Smooth muscle cell (in vitro differentiated cells): Measurements from ENCODE around the gene RBM45. TPM values are rescaled to one million over a fixed set of nuclear protein-coding genes. Genes with fewer than 3 reads are reported as not detected.

Experiments
- DNase-seq: peaks from one replicate; lab custom pipeline; 2025; ENCODE audit not compliant: unreplicated experiment; lab: John Stamatoyannopoulos, UW
- H2AFZ ChIP-seq: fragments of 200-600 bp; sonication (generic); 2 replicates; pipeline ENCODE4 v1.6.0; 2016; ENCODE audit warnings: antibody characterized with exemption, low read depth, mild to moderate bottlenecking
- H3F3A ChIP-seq: fragments of 200-600 bp; sonication (generic); 2 replicates; pipeline ENCODE4 v1.6.0; 2017; ENCODE audit warnings: antibody characterized with exemption, low read depth
- H3K27ac ChIP-seq: fragments of 200-600 bp; sonication (generic); 2 replicates; pipeline ENCODE4 v1.5.1; 2016; ENCODE audit warnings: low read depth, mild to moderate bottlenecking
- H3K27me3 ChIP-seq: fragments of 200-600 bp; sonication (generic); 2 replicates; pipeline ENCODE4 v1.6.1; 2016; ENCODE audit warnings: low read depth, mild to moderate bottlenecking
- H3K36me3 ChIP-seq: fragments of 200-600 bp; sonication (generic); 2 replicates; pipeline ENCODE4 v1.5.1; 2016; ENCODE audit warnings: low read depth
- H3K4me1 ChIP-seq: fragments of 200-600 bp; sonication (generic); 2 replicates; pipeline ENCODE4 v1.5.1; 2016; ENCODE audit warnings: low read depth
- H3K4me2 ChIP-seq: fragments of 200-600 bp; sonication (generic); 2 replicates; pipeline ENCODE4 v1.6.0; 2016; ENCODE audit warnings: mild to moderate bottlenecking
- H3K4me3 ChIP-seq: fragments of 200-600 bp; sonication (generic); 2 replicates; pipeline ENCODE4 v1.5.1; 2016; ENCODE audit warnings: mild to moderate bottlenecking
- H3K79me2 ChIP-seq: fragments of 200-600 bp; sonication (generic); 2 replicates; pipeline ENCODE4 v1.6.0; 2016; ENCODE audit warnings: low read depth, mild to moderate bottlenecking
- H3K9ac ChIP-seq: fragments of 200-600 bp; sonication (generic); 2 replicates; pipeline ENCODE4 v1.6.0; 2016; ENCODE audit warnings: low read depth
- H3K9me3 ChIP-seq: fragments of 200-600 bp; sonication (generic); replicated peaks from 2 replicates; pipeline ENCODE4 v1.5.1; 2016; ENCODE audit warnings: low read depth
- H4K20me1 ChIP-seq: fragments of 200-600 bp; sonication (generic); 2 replicates; pipeline ENCODE4 v1.6.0; 2016; ENCODE audit warnings: low read depth
- CTCF ChIP-seq: fragments of 200-600 bp; sonication (generic); IDR thresholded peaks from 2 replicates; pipeline ENCODE4 v1.5.1; 2017; ENCODE audit warnings: borderline replicate concordance, mild to moderate bottlenecking, antibody characterized with exemption; ENCODE audit not compliant: insufficient read depth, poor library complexity, severe bottlenecking
- WGBS: methylation state at CpG from one replicate; pipeline ENCODE4 v1.1.7; 2016; ENCODE audit warnings: low lambda C conversion rate; 5-methylcytosine and 5-hydroxymethylcytosine counted together
- polyA plus RNA-seq: library from polyadenylated mRNA; unstranded; fragments of >200 nt; fragmentation: Nextera tagmentation; extraction: Ambion mirVana; gene quantifications from 2 replicates; pipeline ENCODE4 v1.2.1, GENCODE V29; 2016
- total RNA-seq: library from RNA; depleted of rRNA; stranded (reverse); fragments of >200 nt; gene quantifications from 2 replicates; pipeline ENCODE4 v1.2.3, GENCODE V29; 2014

The RBM45 gene
- total and polyA plus RNA-seq, 2 experiments from 2014 or later = 10.2 to 12.5 TPM

- H3K27ac ChIP-seq = no peak overlapping the region
- H3K9me3 ChIP-seq = no peaks in the 10 kb centered on the region
- peaks cover 6% of the 10 kb centered on the region for H3K4me1 ChIP-seq
- H4K20me1 ChIP-seq = no peaks in the 10 kb centered on the region
- H3K4me3 ChIP-seq = no peak overlapping the region
- TF ChIP-seq CTCF = no peak
- no peaks in the 10 kb centered on the region for H3K36me3 ChIP-seq
- H3F3A ChIP-seq = no peaks in the 10 kb centered on the region
- H3K27me3 ChIP-seq = peaks cover 9% of the 10 kb centered on the region
- 85% methylated on average over 1 of the region's 1 CpG for WGBS
- no peak overlapping the region for H3K9ac ChIP-seq
- H3K4me2 ChIP-seq = no peak overlapping the region
- no peak for DNase-seq
- H2AFZ ChIP-seq = no peak overlapping the region
- no peaks in the 10 kb centered on the region for H3K79me2 ChIP-seq
These were observed 43.3 kb upstream of the RBM45 start for GRCh38 chr2:178068823-178069454.

DNA sequence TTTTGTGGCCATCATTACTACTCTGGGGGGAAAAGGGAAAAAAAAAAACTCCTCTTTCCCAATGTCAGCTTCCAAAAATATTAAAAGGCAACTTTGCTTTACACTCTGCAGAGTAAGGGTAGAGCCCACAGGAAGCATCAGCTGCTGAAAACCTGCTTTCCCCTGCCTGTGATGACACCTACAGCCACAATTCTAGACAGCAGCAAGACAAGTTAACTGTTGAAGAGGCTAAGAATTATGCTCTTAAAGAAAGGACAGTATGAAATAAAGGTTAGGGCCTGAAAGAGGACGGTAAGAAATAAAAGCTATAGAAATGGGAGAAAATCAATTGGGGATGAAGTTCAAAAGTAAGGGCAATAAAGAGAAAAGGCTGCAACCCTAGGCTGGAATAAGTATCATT is 42.7 kb upstream of the RBM45 start:
- H3K9ac ChIP-seq = no peak overlapping the region

DNA sequence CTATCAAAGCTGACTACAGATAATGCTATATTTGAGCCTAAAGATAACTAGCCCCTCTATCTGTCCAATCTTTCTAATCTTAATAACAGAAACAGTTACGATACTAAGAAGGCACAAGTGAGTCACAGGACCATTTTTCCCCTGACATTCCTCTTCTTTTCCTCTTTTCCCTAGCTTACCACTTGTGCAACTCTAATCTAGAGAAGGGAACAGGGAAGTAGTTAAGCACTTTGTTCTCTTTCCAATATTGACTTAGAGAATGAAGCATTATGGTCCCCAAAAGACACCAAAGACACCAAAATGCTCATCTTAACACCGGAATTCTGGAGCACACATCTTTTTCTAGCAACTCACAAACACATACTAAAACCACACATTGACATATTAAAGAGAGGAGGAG is 41.4 kb upstream of the RBM45 start:
- 46% methylated on average over 2 of the region's 2 CpGs for WGBS
- no peak for DNase-seq

More for the DNA sequence above, 42.7 kb upstream of the RBM45 start:
- no peak overlapping the region for H3K4me2 ChIP-seq
- no peaks in the 10 kb centered on the region for H3F3A ChIP-seq
- peaks cover 6% of the 10 kb centered on the region for H3K4me1 ChIP-seq
- no peaks in the 10 kb centered on the region for H3K36me3 ChIP-seq
- no peak overlapping the region for H3K4me3 ChIP-seq
- DNase-seq = no peak
- no peaks in the 10 kb centered on the region for H4K20me1 ChIP-seq
- 82% methylated on average over 1 of the region's 1 CpG for WGBS
- no peak overlapping the region for H2AFZ ChIP-seq
- H3K79me2 ChIP-seq = no peaks in the 10 kb centered on the region
- H3K9me3 ChIP-seq = no peaks in the 10 kb centered on the region
- no peak overlapping the region for H3K27ac ChIP-seq
- no peak for TF ChIP-seq CTCF
- H3K27me3 ChIP-seq = peaks cover 7% of the 10 kb centered on the region

More for the DNA sequence above, 41.4 kb upstream of the RBM45 start:
- no peaks in the 10 kb centered on the region for H3K9me3 ChIP-seq
- no peak overlapping the region for H3K9ac ChIP-seq
- H3K36me3 ChIP-seq = no peaks in the 10 kb centered on the region
- no peak overlapping the region for H3K4me2 ChIP-seq
- no peak overlapping the region for H3K27ac ChIP-seq
- no peak overlapping the region for H2AFZ ChIP-seq
- peaks cover 6% of the 10 kb centered on the region for H3K4me1 ChIP-seq
- H3K4me3 ChIP-seq = no peak overlapping the region
- no peak for TF ChIP-seq CTCF
- no peaks in the 10 kb centered on the region for H3K79me2 ChIP-seq
- H3K27me3 ChIP-seq = peaks cover 7% of the 10 kb centered on the region
- H4K20me1 ChIP-seq = no peaks in the 10 kb centered on the region
- H3F3A ChIP-seq = no peaks in the 10 kb centered on the region
